IMR-90 (cell line): ENCODE measurements around the gene SDK1.

ENCODE experiments used
- BHLHE40 ChIP-seq: fragments of 150-350 bp; IDR thresholded peaks from 2 replicates; pipeline ENCODE4 v1.6.1; 2016; ENCODE audit warnings: mild to moderate bottlenecking, low read depth, low read length
- CTCF ChIP-seq: conservative IDR thresholded peaks from 2 replicates; pipeline ENCODE4 v1.5.1; 2012; ENCODE audit warnings: mild to moderate bottlenecking, low read depth, low read length, improper control_type of control experiment
- ELK1 ChIP-seq: fragments of 150-350 bp; IDR thresholded peaks from 2 replicates; pipeline ENCODE4 v1.6.1; 2016; ENCODE audit warnings: low read depth, mild to moderate bottlenecking, low read length, moderate library complexity, borderline replicate concordance
- MAFK ChIP-seq: IDR thresholded peaks from 2 replicates; pipeline ENCODE4 v1.6.1; 2012; ENCODE audit warnings: low read depth, low read length, improper control_type of control experiment
- POLR2A ChIP-seq: IDR thresholded peaks from 2 replicates; pipeline ENCODE4 v1.6.1; 2012; ENCODE audit warnings: mild to moderate bottlenecking, low read depth, low read length
- RAD21 ChIP-seq: IDR thresholded peaks from 2 replicates; pipeline ENCODE4 v1.6.1; 2012; ENCODE audit warnings: low read length, improper control_type of control experiment
- RCOR1 ChIP-seq: IDR thresholded peaks from 2 replicates; pipeline ENCODE4 v1.6.1; 2012; ENCODE audit warnings: mild to moderate bottlenecking, low read length, improper control_type of control experiment; ENCODE audit not compliant: insufficient replicate concordance
- RFX5 ChIP-seq: IDR thresholded peaks from 2 replicates; pipeline ENCODE4 v1.8.0; 2012; ENCODE audit warnings: low read depth, mild to moderate bottlenecking, low read length, moderate library complexity
- SMC3 ChIP-seq: fragments of 150-350 bp; IDR thresholded peaks from 2 replicates; pipeline ENCODE4 v1.6.1; 2016; ENCODE audit warnings: low read depth, mild to moderate bottlenecking, antibody characterized with exemption, low read length, moderate library complexity

- TF ChIP-seq RFX5 (no peak), RCOR1 (no peak), CTCF (no peak), MAFK (no peak), ELK1 (no peak), POLR2A (no peak), BHLHE40 (no peak), RAD21 (no peak), SMC3 (no peak)
Observed at GRCh38 chr7:3432911-3433310, 131.9 kb downstream of the SDK1 start.
